Skin epidermis (tissue), 12 donors: Measurements from ENCODE around the gene NFKBIB.
"Not testable (repeated sequence)": the region's sequence is repeated elsewhere in the genome, so short reads cannot be mapped to it uniquely, and the experiment has no call there.

ENCODE experiments used
- H3K27ac ChIP-seq, 21 experiments: fragments of 200-600 bp; sonication (generic) in 11 of 21; one replicate each; pipeline ENCODE4 v1.5.0; 2020; ENCODE audit warnings: mild to moderate bottlenecking in 3 of 21, inconsistent platforms in 2 of 21, moderate library complexity in 2 of 21
- H3K4me3 ChIP-seq, 7 experiments: fragments of 200-600 bp; sonication (generic) in 2 of 7; one replicate each; pipeline ENCODE4 v1.5.0; 2020; ENCODE audit warnings: inconsistent platforms in 2 of 7, mild to moderate bottlenecking in 2 of 7, moderate library complexity in 1 of 7

NFKBIB gene

DNA sequence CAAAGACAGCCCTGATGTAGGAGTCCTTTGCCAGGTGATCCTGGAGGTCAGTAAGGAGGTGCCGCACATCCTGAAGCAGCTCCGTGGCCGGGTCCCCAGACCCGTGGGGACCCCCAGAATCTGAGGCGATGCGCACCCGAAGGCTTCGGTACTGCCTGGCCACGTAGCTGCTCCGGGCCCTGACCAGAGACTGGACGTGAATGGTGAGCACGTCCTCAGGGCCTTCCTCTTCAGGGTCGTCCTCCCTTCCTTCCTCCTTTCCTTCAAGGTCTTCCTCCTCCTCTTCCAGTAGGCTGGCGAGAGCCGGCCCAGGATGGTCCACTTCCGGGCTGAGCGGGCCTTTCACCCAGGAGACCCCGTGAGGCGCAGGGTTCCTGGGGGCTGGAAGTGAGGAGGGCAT is 29.2 kb upstream of the NFKBIB start:
- peak overlapping the region in 1 of 7 experiments; percentile 32 for H3K4me3 ChIP-seq
- H3K27ac ChIP-seq = peak overlapping the region in 7 of 21 experiments; percentile 55 to 85 (median 78)

DNA sequence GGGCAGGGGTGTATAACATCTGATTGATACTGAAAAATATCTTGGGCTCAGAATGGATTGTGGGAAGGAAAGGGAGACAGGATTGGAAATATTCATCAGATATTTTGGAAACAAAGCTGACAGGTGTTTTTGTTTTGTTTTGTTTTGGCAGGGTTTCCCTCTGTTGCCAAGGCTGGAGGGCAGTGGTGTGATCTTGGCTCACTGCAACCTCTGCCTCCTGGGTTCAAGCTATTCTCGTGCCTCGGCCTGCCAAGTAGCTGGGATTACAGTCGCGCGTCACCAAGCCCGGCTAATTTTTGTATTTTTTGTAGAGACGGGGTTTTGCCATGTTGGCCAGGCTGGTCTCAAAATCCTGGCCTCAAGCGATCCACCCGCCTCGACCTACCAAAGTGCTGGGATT is 26.4 kb upstream of the NFKBIB start:
- H3K4me3 ChIP-seq = not testable (repeated sequence)
- H3K27ac ChIP-seq = peak overlapping the region in 4 of 21 experiments; percentile 11 to 57 (median 34)

DNA sequence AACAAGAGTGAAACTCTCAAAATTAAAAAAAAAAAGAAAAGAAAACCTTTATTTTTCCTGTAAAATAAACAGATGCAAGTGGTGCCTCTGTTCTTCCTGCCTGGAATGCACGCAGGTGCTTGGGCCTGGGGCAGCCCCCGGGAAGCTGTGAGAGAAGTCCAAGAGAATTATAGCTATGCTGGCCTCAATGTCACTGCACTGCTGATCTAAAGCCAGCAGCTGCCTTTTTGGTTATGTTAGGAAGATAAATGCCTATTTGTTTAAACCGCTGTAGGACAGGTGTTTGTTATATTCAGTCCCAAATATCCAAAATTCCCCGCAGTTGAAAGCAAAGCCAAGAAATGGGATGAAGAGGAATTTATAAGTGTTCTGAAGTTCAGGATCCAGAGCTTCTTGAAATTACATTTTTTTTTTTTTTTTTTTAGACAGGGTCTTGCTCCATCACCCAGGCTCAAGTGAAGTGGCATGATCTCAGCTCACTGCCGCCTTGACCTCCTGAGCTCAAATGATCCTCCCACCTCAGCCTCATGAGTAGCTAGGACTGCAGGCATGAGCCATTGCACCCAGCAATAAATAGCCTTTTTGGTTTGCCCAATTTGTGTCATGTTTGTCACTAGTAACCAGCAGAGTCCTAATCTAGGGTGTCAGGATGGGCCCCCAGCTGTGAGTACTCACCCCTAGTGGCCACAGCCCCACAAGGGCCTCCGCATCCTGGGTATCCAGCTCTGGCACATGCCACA is 23.9 kb upstream of the NFKBIB start:
- H3K27ac ChIP-seq = no peak overlapping the region
- no peak overlapping the region for H3K4me3 ChIP-seq

DNA sequence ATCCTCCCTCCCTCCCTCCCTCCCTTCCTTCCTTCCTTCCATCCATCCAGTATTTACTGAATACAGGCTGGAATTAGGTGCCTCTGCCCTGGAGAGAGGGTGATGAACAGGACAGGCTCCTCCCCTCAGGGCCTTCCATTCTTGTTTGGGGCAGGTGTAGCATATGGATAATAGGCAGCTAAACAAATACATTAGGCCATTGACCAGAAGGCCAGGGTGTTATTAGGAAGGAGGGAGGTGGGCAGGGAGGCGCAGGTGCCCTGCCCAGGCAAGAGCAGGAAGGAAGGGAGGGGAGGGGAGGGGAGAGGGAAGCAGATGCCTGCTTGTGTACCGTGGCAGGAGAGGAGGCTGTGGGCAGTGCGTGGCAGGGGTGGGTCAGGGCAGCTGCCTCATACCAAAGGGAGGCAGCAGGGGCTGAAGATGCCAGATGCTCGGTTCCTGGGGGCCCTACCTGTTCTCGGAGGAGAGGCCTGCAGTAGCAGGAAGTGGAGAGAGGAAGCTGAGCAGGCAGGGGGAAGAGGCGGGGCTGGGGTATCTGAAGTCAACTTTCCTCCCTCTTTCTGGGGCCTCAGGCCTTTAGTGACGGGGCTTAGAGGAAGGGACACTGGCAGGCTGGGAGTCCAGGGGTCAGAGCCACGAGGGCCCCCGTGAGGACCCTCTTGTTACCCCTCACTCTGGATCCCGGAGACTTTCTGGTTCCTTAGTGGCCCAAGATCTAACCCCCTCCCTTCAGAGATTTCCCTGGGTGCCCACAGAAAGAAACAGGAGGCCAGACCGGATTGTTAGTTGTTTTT is 21.8 kb upstream of the NFKBIB start, which contains the start of gene RINL:
TSS of gene RINL (minus strand) at position 495 of the 794 bp plus-strand sequence. CDS start 1,533 bp downstream, outside the sequence.
- peak within 1 kb of the TSS; percentile 1 to 97 (median 81) for H3K27ac ChIP-seq
- peak within 1 kb of the TSS in 4 of 7 experiments; percentile 7 to 38 (median 16) for H3K4me3 ChIP-seq

- H3K4me3 ChIP-seq = no peak overlapping the region
- H3K27ac ChIP-seq = peak overlapping the region in 20 of 21 experiments; percentile 48 to 97 (median 81)
Measured at GRCh38 chr19:38878575-38879399, 21.0 kb upstream of the NFKBIB start.

DNA sequence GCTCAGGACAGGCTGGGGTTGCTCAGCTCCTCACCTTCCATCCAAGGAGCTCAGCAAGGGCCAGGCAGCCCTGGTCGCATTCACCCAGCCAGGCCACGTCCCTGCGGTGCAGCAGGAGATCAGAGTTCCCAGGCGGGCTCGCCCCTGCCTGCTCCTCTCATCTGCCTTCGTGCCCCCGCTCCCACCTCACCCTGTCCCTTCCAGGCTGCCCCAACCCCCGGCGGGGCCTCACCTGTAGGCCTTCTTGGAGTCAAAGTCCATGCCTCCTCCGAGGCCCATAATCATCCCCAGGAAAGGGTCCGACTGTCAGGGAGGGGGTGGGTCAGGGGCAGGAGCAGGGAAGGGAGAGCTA is 20.4 kb upstream of the NFKBIB start:
- no peak overlapping the region for H3K4me3 ChIP-seq

GRCh38 chr19:38880076-38880881 is 19.5 kb upstream of the NFKBIB start:
- no peak overlapping the region for H3K4me3 ChIP-seq
- peak overlapping the region in 1 of 21 experiments; percentile 39 for H3K27ac ChIP-seq

More for the DNA sequence above, 20.4 kb upstream of the NFKBIB start:
- H3K27ac ChIP-seq = peak overlapping the region in 10 of 21 experiments; percentile 26 to 97 (median 82)

DNA sequence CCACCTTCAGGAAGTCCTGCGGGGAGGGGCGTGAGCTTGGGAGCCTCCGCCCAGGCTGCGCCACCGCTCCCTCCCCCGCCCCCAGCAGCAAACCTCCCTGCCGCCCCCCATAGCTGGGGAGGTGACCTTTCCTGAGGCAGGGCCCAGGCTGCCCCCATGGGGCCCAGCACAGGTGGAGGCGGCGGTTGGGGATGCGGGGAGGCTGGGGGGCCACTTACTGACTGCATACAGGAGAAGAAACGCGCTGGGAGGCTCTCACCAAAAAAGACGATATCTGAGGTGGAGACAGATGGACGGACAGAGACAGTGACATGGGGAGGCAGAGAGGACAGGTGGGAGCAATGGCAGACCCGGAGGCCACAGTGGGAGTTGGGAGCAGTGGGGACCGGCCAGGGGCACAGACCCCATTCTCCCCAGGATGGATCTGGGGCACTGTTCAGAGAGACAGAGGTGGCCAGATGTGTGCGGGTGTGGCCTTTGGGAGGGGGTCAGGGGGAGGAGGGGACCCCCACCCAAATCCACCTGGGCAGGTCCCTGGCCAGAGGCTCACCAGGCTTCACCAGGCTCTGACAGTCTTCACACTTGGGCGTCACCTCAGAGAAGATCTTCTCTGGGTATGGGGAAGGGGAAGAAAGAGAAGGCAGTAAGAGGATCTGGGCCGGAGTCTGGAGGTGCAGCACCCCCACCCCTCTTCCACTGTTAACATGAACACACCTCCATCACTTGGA is 18.7 kb upstream of the NFKBIB start:
- H3K4me3 ChIP-seq = no peak overlapping the region
- H3K27ac ChIP-seq = peak overlapping the region in 1 of 21 experiments; percentile 39

DNA sequence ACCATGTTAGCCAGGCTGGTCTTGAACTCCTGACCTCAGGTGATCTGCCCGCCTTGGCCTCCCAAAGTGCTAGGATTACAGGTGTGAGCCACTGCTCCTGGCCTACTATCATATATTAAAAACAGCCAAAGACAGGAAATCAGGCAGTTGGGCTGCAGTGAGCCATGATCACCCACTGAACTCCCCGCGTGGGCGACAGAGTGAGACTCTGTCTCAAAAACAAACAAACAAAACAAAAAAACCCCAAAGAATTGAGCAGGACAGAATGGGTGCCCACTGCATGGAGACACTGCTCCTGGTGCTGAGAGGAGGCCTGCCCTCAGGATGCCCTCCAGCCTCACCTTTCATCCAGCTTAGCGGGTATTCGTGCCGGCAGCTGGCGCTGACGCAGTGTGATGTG is 16.5 kb upstream of the NFKBIB start:
- no peak overlapping the region for H3K4me3 ChIP-seq
- no peak overlapping the region for H3K27ac ChIP-seq

- not testable (repeated sequence) for H3K4me3 ChIP-seq, H3K27ac ChIP-seq
Measured at GRCh38 chr19:38884691-38885090, 15.1 kb upstream of the NFKBIB start.

GRCh38 chr19:38888876-38889275 is 10.9 kb upstream of the NFKBIB start:
- Histone ChIP-seq H3K4me3 (no peak overlapping the region), H3K27ac (no peak overlapping the region)

GRCh38 chr19:38889803-38890202 is 10.0 kb upstream of the NFKBIB start:
- Histone ChIP-seq H3K4me3 (no peak overlapping the region), H3K27ac (no peak overlapping the region)

DNA sequence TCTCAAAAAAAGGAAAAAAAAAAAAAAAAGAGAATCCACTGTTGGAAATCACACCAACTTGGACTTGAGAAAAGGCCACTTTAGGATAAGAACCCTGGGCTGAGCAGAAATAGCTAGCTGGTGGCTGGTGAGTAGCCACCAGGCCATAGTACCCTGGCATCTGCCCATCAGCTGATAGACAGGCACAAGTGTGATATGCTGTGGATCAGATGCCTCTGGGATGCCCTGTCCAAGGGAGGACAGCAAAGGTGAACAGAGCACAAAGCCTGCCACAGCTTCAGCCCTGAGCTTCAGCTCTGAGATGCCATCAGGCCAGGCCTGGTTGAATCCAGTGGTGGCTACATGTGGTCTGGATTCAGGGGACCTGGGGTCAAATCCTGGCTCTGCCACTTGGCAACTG is 9.1 kb upstream of the NFKBIB start:
- Histone ChIP-seq H3K4me3 (no peak overlapping the region), H3K27ac (no peak overlapping the region)

DNA sequence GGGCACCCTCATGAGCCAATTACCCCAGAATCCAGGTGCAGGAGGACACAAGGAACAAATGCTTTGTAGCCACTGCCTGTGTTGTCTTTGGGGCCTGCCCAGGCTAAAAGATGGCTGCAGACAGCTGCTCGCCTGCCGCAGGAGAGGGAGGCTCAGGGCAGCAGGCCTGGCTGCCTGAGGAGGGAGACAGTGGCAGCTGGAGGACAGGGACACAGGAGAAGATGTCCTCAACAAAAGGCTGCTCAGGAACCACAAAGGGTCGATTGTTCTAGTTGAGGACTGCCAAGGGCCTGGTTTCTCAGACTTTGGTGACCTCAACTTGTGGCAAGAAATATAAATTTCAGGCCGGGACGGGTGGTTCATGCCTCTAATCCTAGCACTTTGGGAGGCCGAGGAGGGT is 8.0 kb upstream of the NFKBIB start:
- Histone ChIP-seq H3K27ac (no peak overlapping the region), H3K4me3 (no peak overlapping the region)

DNA sequence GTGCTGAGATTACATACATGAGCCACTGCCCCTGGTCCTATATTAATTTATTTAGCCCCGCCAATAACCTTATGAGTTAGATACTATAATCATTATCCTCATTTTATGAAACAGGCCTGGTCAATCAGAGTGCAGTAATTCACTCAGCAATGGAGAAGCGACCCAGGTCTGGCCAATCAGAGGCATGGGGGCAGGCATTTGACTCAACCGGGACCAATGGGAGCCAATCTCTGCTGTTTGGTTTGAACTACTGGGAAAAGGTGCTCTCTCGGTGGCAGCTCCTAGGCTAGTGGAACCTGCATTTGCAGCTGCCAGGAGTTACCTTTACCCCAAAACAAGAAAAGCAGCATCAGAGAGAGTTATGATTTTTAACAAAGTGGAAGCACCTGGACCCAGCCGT is 6.9 kb upstream of the NFKBIB start:
- H3K27ac ChIP-seq = no peak overlapping the region
- H3K4me3 ChIP-seq = no peak overlapping the region

- Histone ChIP-seq H3K4me3 (no peak overlapping the region), H3K27ac (peak overlapping the region in 1 of 21 experiments; percentile 45)
Measured at GRCh38 chr19:38893341-38893771, 6.4 kb upstream of the NFKBIB start.

- Histone ChIP-seq H3K4me3 (no peak overlapping the region), H3K27ac (no peak overlapping the region)
Measured at GRCh38 chr19:38894968-38895367, 4.8 kb upstream of the NFKBIB start.

DNA sequence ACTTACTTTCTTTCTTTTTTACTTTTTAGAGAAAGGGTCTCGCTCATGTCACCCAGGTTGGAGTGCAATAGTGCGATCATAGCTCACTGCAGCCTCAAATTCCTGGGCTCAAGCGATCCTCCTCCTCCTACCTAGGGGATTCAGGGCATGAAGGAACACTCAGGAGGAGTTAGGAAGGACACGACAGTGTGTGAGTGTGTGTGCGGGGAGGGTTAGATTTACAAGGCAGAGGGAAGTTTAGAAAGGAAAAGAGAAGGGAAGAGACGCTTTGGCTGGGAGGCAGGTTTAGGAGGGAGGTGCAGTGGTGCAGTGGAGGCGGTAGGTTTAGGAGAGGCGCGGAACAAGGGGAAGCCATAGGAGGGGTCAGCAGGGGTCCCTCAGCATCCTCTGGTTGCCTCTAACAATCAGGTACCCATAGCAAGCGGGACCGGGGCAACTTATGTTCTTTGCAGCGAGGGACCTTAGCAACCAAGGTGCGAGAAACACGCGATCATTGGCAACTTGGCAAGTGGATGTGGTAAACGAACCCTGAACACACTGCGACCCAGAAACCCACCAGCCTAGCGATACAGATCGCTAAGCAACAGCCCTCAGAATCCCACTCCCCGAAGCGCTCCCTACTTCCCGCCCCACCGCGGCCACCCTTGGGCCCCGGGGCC is 852 bp upstream of the NFKBIB start:
- peak overlapping the region; percentile 70 to 97 (median 89) for H3K27ac ChIP-seq
- H3K4me3 ChIP-seq = peak overlapping the region; percentile 64 to 93 (median 76)
